ENCODE results near the gene RABEPK.

DNA sequence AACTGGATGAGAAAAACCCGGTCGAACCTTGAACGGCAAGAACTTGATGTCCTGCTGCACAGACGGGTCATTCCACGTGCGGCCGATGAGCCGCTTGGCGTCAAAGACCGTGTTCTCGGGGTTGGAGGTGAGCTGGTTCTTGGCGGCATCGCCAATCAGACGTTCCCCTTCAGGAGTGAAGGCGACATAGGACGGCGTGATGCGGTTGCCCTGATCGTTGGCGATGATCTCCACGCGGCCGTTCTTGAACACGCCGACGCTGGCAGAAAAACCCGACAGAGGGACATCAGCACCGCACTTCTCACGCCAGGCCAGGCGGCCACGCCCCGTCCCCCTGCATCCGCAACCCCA is 40.3 kb downstream of the RABEPK start:
- no peak for TF ChIP-seq POLR2A (IDR thresholded peaks at IDR 0.05; ENCODE audit: low read depth, low read length)
- TF ChIP-seq POLR2AphosphoS5 (IDR thresholded peaks at IDR 0.05; ENCODE audit: low read depth, low read length): no peak
- no peak for TF ChIP-seq TAF1 (IDR thresholded peaks at IDR 0.05; ENCODE audit: borderline replicate concordance, low read depth, low read length)

Data from GM12892 (cell line).